Osteocyte (in vitro differentiated cells): ENCODE results near the gene SLC4A11. TPM values are rescaled to one million over a fixed set of nuclear protein-coding genes. Genes with fewer than 3 reads are reported as not detected.
A peak's percentile ranks its signal among the peaks of the same experiment; 100 is the strongest.

Experiments
- DNase-seq: peaks from one replicate; pipeline ENCODE4 v3.0.0; 2021; ENCODE audit warnings: mixed read lengths; ENCODE audit not compliant: unreplicated experiment; ENCODE audit errors: extremely low spot score
- H3K27ac Mint-ChIP-seq: one replicate; pipeline ENCODE4 v1.8.0; 2021; ENCODE audit warnings: mild to moderate bottlenecking, mixed read lengths; ENCODE audit not compliant: unreplicated experiment
- H3K27me3 Mint-ChIP-seq: one replicate; pipeline ENCODE4 v1.8.0; 2021; ENCODE audit warnings: mixed read lengths; ENCODE audit not compliant: unreplicated experiment
- H3K36me3 Mint-ChIP-seq: one replicate; pipeline ENCODE4 v1.8.0; 2021; ENCODE audit warnings: mixed read lengths; ENCODE audit not compliant: unreplicated experiment
- H3K4me1 Mint-ChIP-seq: one replicate; pipeline ENCODE4 v1.8.0; 2021; ENCODE audit warnings: mixed read lengths; ENCODE audit not compliant: unreplicated experiment
- H3K4me3 Mint-ChIP-seq: one replicate; pipeline ENCODE4 v1.8.0; 2021; ENCODE audit warnings: mild to moderate bottlenecking, moderate library complexity, mixed read lengths; ENCODE audit not compliant: unreplicated experiment
- H3K9me3 Mint-ChIP-seq: one replicate; pipeline ENCODE4 v1.8.0; 2021; ENCODE audit warnings: mixed read lengths; ENCODE audit not compliant: unreplicated experiment
- total RNA-seq: library from RNA; stranded (reverse); gene quantifications from 2 replicates; pipeline ENCODE4 v1.2.1, GENCODE V29; 2021
- TF ChIP-seq, protein P1 (sequence below): fragments of 200-600 bp; sonication (generic); IDR thresholded peaks from 2 replicates; pipeline ENCODE4 v1.5.0; 2021; ENCODE audit warnings: antibody characterized with exemption, mild to moderate bottlenecking, moderate library complexity

SLC4A11 gene
- total RNA-seq, 1 donor from 2014 or later, result 3.2 TPM

DNA sequence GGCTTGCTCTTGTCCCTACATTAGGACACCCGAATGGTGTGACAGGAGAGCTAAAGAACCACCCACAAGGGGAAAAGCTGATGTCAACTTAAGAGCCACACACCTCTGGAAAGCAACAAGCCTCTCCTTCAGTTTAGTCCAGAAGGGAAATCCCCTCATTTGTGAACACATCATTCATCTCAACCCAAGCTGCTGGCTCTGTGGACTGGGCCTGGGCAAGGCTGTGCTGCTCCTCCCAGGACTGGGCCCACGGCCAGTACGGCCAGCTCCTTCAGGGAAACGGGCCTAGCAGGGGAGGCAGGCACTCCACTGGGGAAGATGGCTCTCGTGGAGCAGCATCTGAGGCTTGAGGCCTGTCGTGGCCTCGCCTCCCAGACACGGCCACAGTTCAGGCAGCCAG lies 12.8 kb upstream of the SLC4A11 start:
- Mint-ChIP-seq H3K4me1 (peaks cover 2% of the 10 kb centered on the region), H3K27me3 (no peaks in the 10 kb centered on the region), H3K4me3 (no peak overlapping the region), H3K9me3 (no peaks in the 10 kb centered on the region), H3K36me3 (peaks cover 33% of the 10 kb centered on the region), H3K27ac (no peak overlapping the region)
- TF ChIP-seq, protein P1, sequence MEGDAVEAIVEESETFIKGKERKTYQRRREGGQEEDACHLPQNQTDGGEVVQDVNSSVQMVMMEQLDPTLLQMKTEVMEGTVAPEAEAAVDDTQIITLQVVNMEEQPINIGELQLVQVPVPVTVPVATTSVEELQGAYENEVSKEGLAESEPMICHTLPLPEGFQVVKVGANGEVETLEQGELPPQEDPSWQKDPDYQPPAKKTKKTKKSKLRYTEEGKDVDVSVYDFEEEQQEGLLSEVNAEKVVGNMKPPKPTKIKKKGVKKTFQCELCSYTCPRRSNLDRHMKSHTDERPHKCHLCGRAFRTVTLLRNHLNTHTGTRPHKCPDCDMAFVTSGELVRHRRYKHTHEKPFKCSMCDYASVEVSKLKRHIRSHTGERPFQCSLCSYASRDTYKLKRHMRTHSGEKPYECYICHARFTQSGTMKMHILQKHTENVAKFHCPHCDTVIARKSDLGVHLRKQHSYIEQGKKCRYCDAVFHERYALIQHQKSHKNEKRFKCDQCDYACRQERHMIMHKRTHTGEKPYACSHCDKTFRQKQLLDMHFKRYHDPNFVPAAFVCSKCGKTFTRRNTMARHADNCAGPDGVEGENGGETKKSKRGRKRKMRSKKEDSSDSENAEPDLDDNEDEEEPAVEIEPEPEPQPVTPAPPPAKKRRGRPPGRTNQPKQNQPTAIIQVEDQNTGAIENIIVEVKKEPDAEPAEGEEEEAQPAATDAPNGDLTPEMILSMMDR, result no peak
- DNase-seq, result no peak

DNA sequence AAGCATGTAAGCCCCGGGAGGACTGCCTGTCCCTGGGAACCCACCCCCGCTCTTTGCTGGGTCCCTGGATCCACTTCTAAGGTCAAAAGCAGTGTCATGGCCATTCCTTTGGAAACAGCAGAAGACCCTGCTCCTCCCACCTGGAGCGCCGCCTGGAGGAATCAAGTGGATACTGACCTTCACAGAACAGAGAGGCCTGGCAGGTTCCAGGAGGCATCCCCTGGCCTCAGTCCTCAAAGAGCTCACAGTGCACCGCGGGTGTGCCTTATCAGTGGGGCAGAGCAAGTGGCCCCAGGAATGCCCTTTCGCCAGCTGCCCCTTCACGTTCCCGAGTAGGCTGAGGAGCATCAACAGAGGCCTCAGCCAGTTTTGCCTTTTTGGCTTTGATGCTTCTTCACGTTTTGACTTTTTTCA lies 11.1 kb upstream of the SLC4A11 start:
- H3K4me1 Mint-ChIP-seq, result peaks cover 2% of the 10 kb centered on the region
- H3K27ac Mint-ChIP-seq, result no peak overlapping the region
- no peaks in the 10 kb centered on the region for H3K9me3 Mint-ChIP-seq
- H3K4me3 Mint-ChIP-seq, result no peak overlapping the region
- TF ChIP-seq, protein P1, result peak; percentile 39
- no peaks in the 10 kb centered on the region for H3K27me3 Mint-ChIP-seq
- DNase-seq, result no peak
- peaks cover 20% of the 10 kb centered on the region for H3K36me3 Mint-ChIP-seq

DNA sequence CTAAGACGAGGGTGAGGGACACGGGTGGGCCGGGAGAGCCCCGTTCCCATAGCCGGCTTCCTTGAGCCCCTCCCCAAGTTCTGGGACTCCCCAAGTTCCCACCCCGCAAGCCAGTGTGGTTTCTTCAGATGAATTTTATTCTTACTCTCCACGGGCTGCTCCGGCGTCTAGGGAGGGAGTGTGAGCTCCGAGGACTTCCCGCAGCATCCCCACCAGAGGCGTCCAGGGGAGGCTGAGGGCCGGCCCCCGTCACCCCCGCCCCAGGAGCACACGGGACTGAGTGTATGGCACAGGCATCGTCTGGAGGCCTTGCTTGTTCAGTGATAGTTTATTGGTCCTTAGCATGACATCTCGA lies 10.0 kb upstream of the SLC4A11 start:
- no peak overlapping the region for H3K27ac Mint-ChIP-seq
- H3K36me3 Mint-ChIP-seq, result peaks cover 15% of the 10 kb centered on the region
- DNase-seq, result no peak
- H3K4me1 Mint-ChIP-seq, result peaks cover 2% of the 10 kb centered on the region
- no peaks in the 10 kb centered on the region for H3K9me3 Mint-ChIP-seq
- no peaks in the 10 kb centered on the region for H3K27me3 Mint-ChIP-seq
- TF ChIP-seq, protein P1, result no peak
- H3K4me3 Mint-ChIP-seq, result no peak overlapping the region

DNA sequence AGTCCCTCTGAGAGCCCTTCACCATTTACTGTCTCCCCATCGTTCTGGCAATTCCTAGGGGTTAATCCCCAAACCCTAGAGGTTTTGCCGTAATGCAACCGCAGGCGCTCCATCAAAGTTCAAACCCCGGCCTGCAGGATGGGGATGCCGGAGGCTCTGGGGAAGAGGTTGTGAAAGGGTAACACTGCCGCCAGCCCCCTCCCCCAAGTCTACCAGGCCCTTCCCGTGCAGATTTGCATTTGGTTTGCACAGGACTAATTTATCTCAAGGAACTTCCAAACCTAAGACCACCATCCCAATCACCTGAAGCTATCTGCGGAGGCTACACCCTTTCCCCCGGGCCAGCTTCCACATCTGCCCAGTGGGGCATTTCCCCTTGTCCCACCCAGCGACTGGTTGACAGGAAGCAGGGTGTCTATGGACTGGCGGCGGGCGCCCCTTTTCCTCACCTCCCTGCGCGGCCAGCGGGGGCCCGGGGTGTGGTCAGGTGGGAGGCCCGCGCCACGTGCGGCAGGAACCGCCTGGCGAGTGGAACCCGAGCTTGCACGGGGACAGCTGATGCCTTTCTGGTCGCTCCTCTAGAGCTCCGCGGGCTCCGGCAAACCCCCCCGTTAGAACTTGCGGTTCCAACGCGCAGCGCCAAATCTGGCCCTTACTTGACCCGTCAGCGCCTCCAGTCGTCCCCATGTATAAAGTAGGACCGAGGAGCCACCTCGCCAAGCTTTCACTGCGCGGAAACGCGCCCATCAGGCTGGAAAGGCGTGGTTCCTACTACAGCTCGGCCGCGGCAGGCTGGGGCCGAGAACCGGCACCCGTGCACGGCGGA lies 9.4 kb upstream of the SLC4A11 start:
- no peak overlapping the region for H3K27ac Mint-ChIP-seq
- no peak overlapping the region for H3K4me3 Mint-ChIP-seq
- no peak for DNase-seq
- no peaks in the 10 kb centered on the region for H3K9me3 Mint-ChIP-seq
- peaks cover 2% of the 10 kb centered on the region for H3K4me1 Mint-ChIP-seq
- TF ChIP-seq, protein P1, result no peak
- peaks cover 10% of the 10 kb centered on the region for H3K36me3 Mint-ChIP-seq
- H3K27me3 Mint-ChIP-seq, result no peaks in the 10 kb centered on the region

DNA sequence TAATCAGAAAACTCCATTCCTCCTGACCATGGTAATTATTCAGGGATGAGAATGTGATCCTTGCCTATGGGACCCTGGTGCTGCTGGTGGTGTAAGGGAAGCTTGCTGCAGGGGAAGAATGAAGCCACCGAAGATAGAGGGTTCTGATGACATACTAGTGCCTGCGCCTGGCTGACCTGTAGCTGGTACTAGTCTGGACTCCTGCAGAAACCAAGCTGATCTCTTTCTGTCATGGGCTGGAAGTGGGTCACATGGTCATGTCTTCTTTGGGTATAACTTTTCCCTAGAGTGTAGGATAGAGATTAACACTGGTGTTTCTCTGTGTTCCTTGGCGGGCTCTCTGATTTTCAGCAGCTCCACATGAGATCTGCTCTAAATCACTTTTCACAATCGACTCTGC lies 8.6 kb upstream of the SLC4A11 start:
- DNase-seq, result no peak
- Mint-ChIP-seq H3K4me3 (no peak overlapping the region), H3K27ac (no peak overlapping the region), H3K27me3 (no peaks in the 10 kb centered on the region), H3K36me3 (peaks cover 9% of the 10 kb centered on the region), H3K9me3 (no peaks in the 10 kb centered on the region), H3K4me1 (peaks cover 2% of the 10 kb centered on the region)
- TF ChIP-seq, protein P1, result no peak
